ENCODE results near the gene RPUSD3. TPM values are rescaled to one million over a fixed set of nuclear protein-coding genes. Genes with fewer than 3 reads are reported as not detected.

The RPUSD3 gene
- total and polyA plus RNA-seq, 9 of the 15 experiments (the other 6 are each of a cell fraction or from before 2014, with no cell fraction given): 13.8 to 99.0 (median 59.3) TPM

- TF ChIP-seq ATF2 (CRISPR knock-in tag; IDR thresholded peaks at IDR 0.05): no peak
- no peak for TF ChIP-seq FOXA3 (CRISPR knock-in tag; conservative IDR thresholded peaks at IDR 0.05 in 1 of 2, IDR thresholded peaks at IDR 0.05 in 1 of 2)
- TF ChIP-seq PRDM10 (IDR thresholded peaks at IDR 0.05; ENCODE audit: partially characterized antibody): peak; percentile 6
- TF ChIP-seq GTF2E2 (tag; IDR thresholded peaks at IDR 0.05): peak; percentile 47; the same call in 1 of the 2 replicates
- TF ChIP-seq NFIX (CRISPR knock-in tag; IDR thresholded peaks at IDR 0.05; ENCODE audit: low read depth): no peak
- no peak for TF ChIP-seq PPARD (CRISPR knock-in tag; IDR thresholded peaks at IDR 0.05)
- no peak for TF ChIP-seq SMC3 (conservative IDR thresholded peaks at IDR 0.05; ENCODE audit: insufficient read depth, low read depth, low read length)
- no peak for TF ChIP-seq ZNF184 (CRISPR knock-in tag; IDR thresholded peaks at IDR 0.05)
- no peak for TF ChIP-seq ZNF764 (CRISPR knock-in tag; IDR thresholded peaks at IDR 0.05; ENCODE audit: low read depth)
- no peak for TF ChIP-seq ZBTB11 (CRISPR knock-in tag; IDR thresholded peaks at IDR 0.05)
- TF ChIP-seq ZSCAN29 (IDR thresholded peaks at IDR 0.05): no peak
- TF ChIP-seq SMAD2 (IDR thresholded peaks at IDR 0.05; ENCODE audit: low read depth, low read length): no peak
- TF ChIP-seq RBM22 (IDR thresholded peaks at IDR 0.05; ENCODE audit: low read depth, low read length, poor library complexity, severe bottlenecking): no peak
- no peak for TF ChIP-seq ARID2 (IDR thresholded peaks at IDR 0.05)
- TF ChIP-seq ZNF140 (CRISPR knock-in tag; IDR thresholded peaks at IDR 0.05): no peak
Observed at GRCh38 chr3:9883706-9884554, 40.1 kb upstream of the RPUSD3 start (continued).

All from K562 (cell line).